NCI-H2196 treated with DMSO at 0.1 percent for 48 hours (cell line): ENCODE measurements around the gene HGS.
"Not testable (repeated sequence)": the region's sequence is repeated elsewhere in the genome, so short reads cannot be mapped to it uniquely, and the experiment has no call there.

Source experiments
- DNase-seq: peaks from one replicate; lab custom pipeline; 2025; ENCODE audit not compliant: unreplicated experiment; lab: John Stamatoyannopoulos, UW

Gene HGS

DNA sequence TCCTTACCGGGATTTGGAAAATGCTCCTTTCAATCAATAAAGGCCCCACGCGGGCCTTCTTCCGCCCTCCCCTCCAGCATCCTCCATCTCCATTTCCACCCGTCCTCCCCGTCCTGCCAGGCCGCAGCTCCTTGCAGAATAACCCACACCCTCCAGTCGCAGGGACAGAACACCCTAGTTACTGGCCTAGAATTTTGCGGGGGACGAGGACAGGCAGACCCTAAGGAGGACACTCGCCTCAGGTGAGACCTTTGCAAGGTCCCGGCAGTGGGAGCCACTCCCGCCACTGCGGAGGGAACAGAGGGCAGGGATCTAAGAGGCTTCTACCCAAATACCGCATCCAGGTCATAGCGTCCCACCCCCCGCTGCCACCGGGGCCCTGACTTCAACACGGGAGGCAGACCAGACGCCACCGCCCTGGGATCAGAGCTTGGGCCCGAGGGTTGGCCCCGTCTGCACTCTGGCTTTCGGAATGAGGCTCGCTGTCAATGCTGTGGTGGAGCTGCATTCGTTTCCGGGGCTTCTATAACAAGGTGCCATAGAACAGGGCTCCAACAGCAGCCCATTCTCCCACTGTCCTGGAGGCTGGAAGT lies 55.1 kb downstream of the HGS start:
- no peak for DNase-seq

- not testable (repeated sequence) for DNase-seq
These were observed 55.8 kb downstream of the HGS start for GRCh38 chr17:81739593-81739992.

DNA sequence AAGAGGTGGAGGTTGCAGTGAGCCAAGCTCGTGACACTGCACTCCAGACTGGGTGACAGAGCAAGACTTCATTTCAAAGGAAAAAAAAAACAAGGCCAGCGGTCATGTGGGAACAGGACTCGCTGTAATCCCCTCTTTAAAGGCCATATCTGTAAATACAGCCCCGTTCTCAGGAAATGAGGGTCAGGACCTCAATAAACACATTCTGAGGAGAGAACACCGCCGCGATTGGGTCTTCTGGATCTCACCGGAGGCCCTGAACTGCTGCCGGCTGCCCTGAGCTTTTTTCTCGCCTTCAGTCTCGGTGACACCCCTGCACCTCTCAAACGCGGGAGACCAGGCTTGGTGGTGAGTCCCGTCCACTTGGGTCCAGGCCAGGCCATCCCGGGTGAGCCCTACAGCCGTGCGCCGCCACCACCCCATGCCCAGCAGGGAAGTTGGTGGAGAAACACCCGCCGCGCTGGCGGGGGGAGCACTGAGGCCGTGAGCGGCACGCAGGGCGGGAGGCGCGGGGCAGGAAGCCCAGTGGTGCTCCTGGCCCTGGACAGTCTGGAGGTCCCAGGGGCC lies 56.7 kb downstream of the HGS start:
- DNase-seq: no peak

DNA sequence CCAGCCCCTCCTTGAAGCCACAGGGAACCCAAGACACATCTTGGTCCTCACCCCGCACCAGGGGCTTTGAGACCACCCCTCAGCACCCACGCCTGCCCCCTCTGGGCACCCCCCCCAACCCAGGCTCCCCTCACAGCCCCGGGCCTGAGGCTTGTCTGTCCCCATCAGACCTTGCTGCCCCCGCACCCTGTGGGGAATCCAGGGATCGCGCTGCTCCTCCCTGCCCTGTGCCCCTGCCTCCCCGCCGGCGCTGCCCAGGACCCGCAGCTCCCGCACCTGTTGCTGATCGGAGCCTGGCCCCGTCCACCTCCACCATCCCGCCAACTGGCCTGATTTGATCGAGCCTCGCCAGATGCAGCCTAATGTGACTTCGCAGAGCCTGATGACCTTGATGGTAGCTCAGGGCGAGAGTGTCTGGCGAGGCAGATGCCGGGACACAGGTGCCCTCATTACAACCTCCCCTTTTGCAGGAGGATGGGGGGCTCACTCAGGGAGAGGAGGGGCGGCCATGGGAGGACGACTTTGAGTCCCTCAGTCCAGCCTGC lies 57.3 kb downstream of the HGS start:
- DNase-seq: no peak

DNA sequence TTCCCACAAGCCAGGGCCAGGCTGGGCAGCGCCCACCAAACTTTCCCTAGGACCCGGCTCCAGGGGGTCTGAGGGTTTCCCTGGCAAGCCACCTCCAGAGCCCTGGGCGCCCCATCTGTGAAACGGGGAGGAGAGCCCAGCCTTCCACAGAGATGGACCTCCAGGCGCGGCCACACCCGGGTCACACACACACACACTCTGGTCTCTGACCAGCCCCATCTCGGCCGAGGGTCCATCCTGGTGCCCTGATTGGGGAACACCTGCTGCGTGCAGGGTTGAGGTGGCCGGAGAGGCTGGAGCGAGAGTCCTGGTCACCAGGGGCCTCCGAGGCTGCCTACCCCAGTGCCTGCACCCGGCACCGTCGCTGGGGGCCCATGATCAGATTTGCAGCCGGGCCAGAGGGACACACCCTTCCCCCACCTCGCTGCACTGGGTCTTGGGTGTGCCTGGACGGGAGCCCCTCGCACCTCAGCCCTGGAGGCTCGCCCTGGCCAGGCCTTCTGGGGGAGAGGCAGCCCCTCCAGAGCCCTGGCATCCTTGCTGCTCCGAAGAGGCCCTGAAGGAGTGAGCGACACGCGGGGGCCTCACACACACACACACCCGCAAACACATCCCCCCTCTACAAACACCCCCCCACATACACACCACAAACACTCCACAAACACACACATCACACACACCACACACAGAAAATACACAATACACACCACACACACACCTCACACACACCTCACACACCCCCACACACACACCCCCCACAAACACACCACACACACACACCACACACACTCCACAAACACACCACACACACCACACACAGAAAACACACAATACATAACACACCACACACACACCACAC lies 58.0 kb downstream of the HGS start:
- no peak for DNase-seq
